K562 (cell line): ENCODE measurements around the gene PUM1. TPM values are rescaled to one million over a fixed set of nuclear protein-coding genes. Genes with fewer than 3 reads are reported as not detected.
"Not testable (repeated sequence)": the region's sequence is repeated elsewhere in the genome, so short reads cannot be mapped to it uniquely, and the experiment has no call there.

Experiments
- ATAC-seq: fragments of 200-7000 bp; cut with Tn5 transposase; 3 replicates; pipeline ENCODE4 v1.9.1; 2020; ENCODE audit warnings: moderate library complexity
- BruUV-seq: library from RNA; stranded (reverse); fragments of 400-500 nt; replicated peaks from 2 replicates; lab custom pipeline; 2021; lab: Mats Ljungman, UMichigan
- CTCF ChIA-PET: fragments of 300-600 bp; formaldehyde crosslinking; extraction: SDS; loops from one replicate; lab custom pipeline; 2021; ENCODE audit warnings: low intra/inter-chr PET ratio; lab: Yijun Ruan, JAX
- POLR2A ChIA-PET: fragments of 300-600, 350-650 bp; sonication (Branson Sonifier 250); formaldehyde crosslinking; extraction: SDS; loops from one replicate; lab custom pipeline; 2021; ENCODE audit warnings: antibody characterized with exemption, inconsistent platforms; lab: Yijun Ruan, JAX
- DNase-seq, 4 experiments: peaks; one replicate each; pipeline versions ENCODE4 v3.0.0 to v3.0.0-alpha.2; 2011 to 2018; ENCODE audit warnings: low spot score in 3 of 4, mixed read lengths in 3 of 4; ENCODE audit errors: extremely low read depth in 1 of 4
- FAIRE-seq: peaks from 2 replicates; lab custom pipeline; 2011; peaks lifted over from hg19 to GRCh38; lab: Jason Lieb, UNC
- H2AFZ ChIP-seq: 2 replicates; pipeline ENCODE4 v1.6.0; 2011; ENCODE audit warnings: low read depth, low read length, control low read depth, inconsistent platforms
- H3K27ac ChIP-seq: fragments of 200-600 bp; 3 replicates; pipeline ENCODE4 v1.8.0; 2011; ENCODE audit warnings: low read depth, mild to moderate bottlenecking, control low read depth, inconsistent platforms, low read length, moderate library complexity, mixed read lengths; ENCODE audit errors: extremely low read depth
- H3K27me3 ChIP-seq, 2 experiments: fragments of 300-600 bp in 1 of 2; 2 replicates in 1 of 2; 3 replicates in 1 of 2; pipeline versions ENCODE4 v1.6.0 to v1.8.0; 2011; ENCODE audit warnings: inconsistent platforms in 2 of 2, low read length in 2 of 2, mild to moderate bottlenecking in 1 of 2, mixed read lengths in 1 of 2, moderate library complexity in 1 of 2; ENCODE audit not compliant: control insufficient read depth in 2 of 2, insufficient read depth in 2 of 2
- H3K36me3 ChIP-seq: fragments of 300-600 bp; 3 replicates; pipeline ENCODE4 v1.8.0; 2011; ENCODE audit warnings: mild to moderate bottlenecking, low read length, inconsistent platforms; ENCODE audit not compliant: control insufficient read depth, insufficient read depth
- H3K4me1 ChIP-seq, 2 experiments: fragments of 200-600 bp in 1 of 2; replicated peaks in 1 of 2; 2 replicates in 1 of 2; 3 replicates in 1 of 2; pipeline versions ENCODE4 v1.5.1 to v1.8.0; 2011; ENCODE audit warnings: inconsistent platforms in 2 of 2, low read length in 2 of 2, mild to moderate bottlenecking in 1 of 2, mixed read lengths in 1 of 2, moderate library complexity in 1 of 2; ENCODE audit not compliant: control insufficient read depth in 2 of 2, insufficient read depth in 2 of 2
- H3K4me2 ChIP-seq: 2 replicates; pipeline ENCODE4 v1.6.1; 2011; ENCODE audit warnings: low read length, control low read depth, inconsistent platforms, mixed read lengths; ENCODE audit not compliant: insufficient read depth
- H3K4me3 ChIP-seq: fragments of 200-600 bp; sonication (generic), shearing (Covaris generic); 2 replicates; pipeline ENCODE4 v1.5.1; 2016; ENCODE audit warnings: control low read depth, inconsistent platforms
- H3K79me2 ChIP-seq: fragments of 200-600 bp; 3 replicates; pipeline ENCODE4 v1.8.0; 2011; ENCODE audit warnings: low read length, inconsistent platforms; ENCODE audit not compliant: control insufficient read depth, insufficient read depth
- H3K9ac ChIP-seq, 2 experiments: 2 replicates each; pipeline versions ENCODE4 v1.6.0 to v1.6.1; 2011; ENCODE audit warnings: low read depth in 2 of 2, low read length in 2 of 2, control low read depth in 1 of 2, inconsistent platforms in 1 of 2, mild to moderate bottlenecking in 1 of 2, mixed read lengths in 1 of 2; ENCODE audit not compliant: insufficient read depth in 1 of 2
- H3K9me1 ChIP-seq: one replicate; pipeline ENCODE4 v1.6.0; 2011; ENCODE audit warnings: inconsistent platforms, mild to moderate bottlenecking, low read length, moderate library complexity; ENCODE audit not compliant: control insufficient read depth, insufficient read depth
- H3K9me3 ChIP-seq: replicated peaks from 2 replicates; pipeline ENCODE4 v1.5.1; 2011; ENCODE audit warnings: low read depth, low read length, inconsistent platforms; ENCODE audit not compliant: control insufficient read depth, insufficient read depth
- H4K20me1 ChIP-seq: replicated peaks from 2 replicates; pipeline ENCODE4 v1.6.1; 2011; ENCODE audit warnings: low read length, inconsistent platforms, mixed read lengths; ENCODE audit not compliant: control insufficient read depth, insufficient read depth
- ATF7 ChIP-seq: fragments of 450-650 bp; IDR thresholded peaks from 2 replicates; pipeline ENCODE4 v1.7.1; 2014; ENCODE audit warnings: mild to moderate bottlenecking, moderate library complexity
- CHD1 ChIP-seq: fragments of 200-600 bp; sonication (generic); IDR thresholded peaks from one replicate; pipeline ENCODE4 v1.6.1; 2012; ENCODE audit warnings: mild to moderate bottlenecking, moderate library complexity, low read length, inconsistent platforms
- DPF2 ChIP-seq: fragments of 450-650 bp; IDR thresholded peaks from 2 replicates; pipeline ENCODE4 v1.6.1; 2016
- E2F4 ChIP-seq: sonication (generic); formaldehyde crosslinking; IDR thresholded peaks from 2 replicates; pipeline ENCODE4 v1.8.0; 2022; ENCODE audit warnings: mild to moderate bottlenecking, low read depth, missing genetic modification reagents
- EGR1 ChIP-seq: fragments of 450-650 bp; conservative IDR thresholded peaks from 2 replicates; pipeline ENCODE4 v1.6.1; 2017; ENCODE audit warnings: mild to moderate bottlenecking
- TEAD4 ChIP-seq, 2 experiments: sonication (generic) in 1 of 2; formaldehyde crosslinking in 1 of 2; IDR thresholded peaks; 2 replicates each; pipeline versions ENCODE4 v1.6.1 to v1.8.0; 2012 to 2022; ENCODE audit warnings: borderline replicate concordance in 1 of 2, inconsistent platforms in 1 of 2, low read length in 1 of 2, mild to moderate bottlenecking in 1 of 2, missing genetic modification reagents in 1 of 2
- WGBS: fragments of 100-300 bp; shearing (Covaris generic); methylation state at CpG from one replicate; pipeline ENCODE4 v1.1.6; 2016; ENCODE audit warnings: low coverage, mixed read lengths; ENCODE audit not compliant: insufficient coverage; ENCODE audit errors: missing lambda C conversion rate; 5-methylcytosine and 5-hydroxymethylcytosine counted together
- in situ Hi-C: fragments of 300-500 bp; cut with MboI; formaldehyde crosslinking; loops from 4 replicates; pipeline ENCODE4 v1.15.0; 2018; ENCODE audit warnings: inconsistent platforms, mixed read lengths
- intact Hi-C: fragments of 100-400 bp; cut with micrococcal nuclease; formaldehyde crosslinking; loops from 2 replicates; pipeline ENCODE4 v1.14.2; 2022
- polyA plus RNA-seq, 8 experiments: library from polyadenylated mRNA; depleted of rRNA in 4 of 8; stranded (reverse) in 5 of 8; unstranded in 3 of 8; fragments of >200 nt; fragmentation: Nextera tagmentation in 2 of 8; fragmentation: Illumina TruSeq in 1 of 8; extraction: Ambion mirVana in 2 of 8; extraction: Trizol in 1 of 8; gene quantifications; 2 replicates each; pipeline versions ENCODE4 v1.2.1 to v1.2.3, GENCODE V29; 2011 to 2014; ENCODE audit warnings: inconsistent platforms in 1 of 8, missing spikeins in 1 of 8
- total RNA-seq, 7 experiments: library from RNA; depleted of rRNA in 6 of 7; stranded (reverse); fragments of >200 nt in 6 of 7; fragmentation: Illumina TruSeq in 2 of 7; extraction: Trizol in 2 of 7; gene quantifications; 2 replicates each; pipeline versions ENCODE4 v1.2.1 to v1.2.3, GENCODE V29; 2011 to 2021; ENCODE audit warnings: low replicate concordance in 1 of 7

Gene PUM1
- total and polyA plus RNA-seq, 9 of the 15 experiments (the other 6 are each of a cell fraction or from before 2014, with no cell fraction given) = 37.7 to 104 (median 55.7) TPM

- Histone ChIP-seq H3K4me1 (peaks cover 3 to 12% of the 10 kb centered on the region in 2 experiments; a peak in 4 of 5 replicates), H3K36me3 (peaks cover 62% of the 10 kb centered on the region), H3K4me3 (no peak overlapping the region)
- POLR2A ChIA-PET = interaction anchor here (0.9 to 4.3 kb wide), 9 partner anchors 8 to 317 kb away, joined by 3 to 20 read pairs (median 6); partner anchors contain the start of gene PUM1
- 94% methylated on average over 3 of the region's 3 CpGs for WGBS
- no TSS peak for BruUV-seq
- FAIRE-seq (no peak), ATAC-seq (no peak), DNase-seq (no peak)
- intact Hi-C loops = no loop called here
- TF ChIP-seq EGR1 (no peak), TEAD4 (IDR thresholded peaks at IDR 0.05; ENCODE audit: low read length) (no peak), TEAD4 (CRISPR knock-in tag; IDR thresholded peaks at IDR 0.05; ENCODE audit: borderline replicate concordance) (no peak), ATF7 (no peak), DPF2 (no peak), E2F4 (no peak), CHD1 (no peak)
- TF ChIP-seq, all 486 proteins: peak for 0
- no peak overlapping the region for H3K4me2 ChIP-seq
- H3K27me3 ChIP-seq = no peaks in the 10 kb centered on the region
- H3K9me1 ChIP-seq = no peaks in the 10 kb centered on the region
- peaks cover 98% of the 10 kb centered on the region for H3K79me2 ChIP-seq
- H3K27ac ChIP-seq = no peak overlapping the region
- peaks cover 47% of the 10 kb centered on the region for H4K20me1 ChIP-seq
- no peak overlapping the region for H2AFZ ChIP-seq
- no peak overlapping the region for H3K9ac ChIP-seq
- CTCF ChIA-PET = no interaction called here
- no peaks in the 10 kb centered on the region for H3K9me3 ChIP-seq
- in situ Hi-C loops = no loop called here
Measured at GRCh38 chr1:31040038-31040437, 25.5 kb downstream of the PUM1 start.

GRCh38 chr1:31038935-31039334 is 26.6 kb downstream of the PUM1 start:
- H3K9me3 ChIP-seq, H3K27me3 ChIP-seq, in situ Hi-C loops, ATAC-seq, BruUV-seq, DNase-seq, H3K9me1 ChIP-seq, intact Hi-C loops, H3K4me3 ChIP-seq, H2AFZ ChIP-seq, H3K4me2 ChIP-seq, H3K9ac ChIP-seq, H3K27ac ChIP-seq, FAIRE-seq, CTCF ChIA-PET, H3K4me1 ChIP-seq: not testable (repeated sequence)
- WGBS = 84% methylated on average over 5 of the region's 5 CpGs
- peaks cover 64% of the 10 kb centered on the region for H3K36me3 ChIP-seq
- peaks cover 57% of the 10 kb centered on the region for H4K20me1 ChIP-seq
- POLR2A ChIA-PET = interaction anchor here (0.6 to 4.3 kb wide), 6 partner anchors 7 to 31 kb away, joined by 3 to 20 read pairs (median 4); partner anchors contain the start of gene PUM1
- peaks cover 99% of the 10 kb centered on the region for H3K79me2 ChIP-seq
